ENCODE results near the gene GAS7. TPM values are rescaled to one million over a fixed set of nuclear protein-coding genes. Genes with fewer than 3 reads are reported as not detected.

Gene GAS7
- total RNA-seq, 5 donors from 2014 or later (not counting 1 experiment from before 2014, with no cell fraction given) = 0.93 to 10.5 (median 3.8) TPM

DNA sequence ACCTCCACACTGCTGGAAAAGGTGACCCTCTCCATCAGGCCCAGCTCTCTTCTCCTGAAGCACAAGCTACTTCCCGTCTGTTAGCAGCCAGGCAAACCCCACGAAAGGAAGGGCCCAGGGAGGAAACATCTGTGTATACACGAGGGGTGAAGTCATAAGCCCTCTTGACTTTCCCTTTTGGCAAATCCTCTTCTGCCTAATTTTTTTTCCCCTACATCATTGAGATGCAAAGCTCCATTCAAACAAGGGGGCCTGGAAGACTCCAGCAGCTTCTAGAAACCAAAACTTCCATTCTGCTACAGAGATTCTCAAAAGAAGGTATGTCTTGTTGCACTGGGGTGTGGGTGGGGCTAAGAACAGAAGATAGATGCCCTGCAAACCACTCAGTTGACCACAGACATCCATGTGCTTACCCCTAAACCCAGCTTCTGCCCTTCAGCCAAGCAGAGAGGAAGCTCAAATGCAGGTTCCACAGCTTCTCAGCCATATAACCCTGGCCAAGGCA, 147.8 kb downstream of the GAS7 start:
- no peak overlapping the region for H3K4me3 Mint-ChIP-seq
- H3K9me3 Mint-ChIP-seq = no peaks in the 10 kb centered on the region
- POLR2A ChIA-PET = interaction anchor here in 1 of 2 donors (1.1 kb wide), 1 partner anchor 27 kb away, joined by 4 read pairs; no protein-coding TSS in a partner anchor
- H3K27me3 Mint-ChIP-seq = no peaks in the 10 kb centered on the region
- Histone ChIP-seq H3K27me3 (replicated peaks in 1 of 2; ENCODE audit: control insufficient read depth in 2 of 2, extremely low read depth in 1 of 2, insufficient read depth in 2 of 2, low read length in 1 of 2) (no peaks in the 10 kb centered on the region), H3K9me3 (no peaks in the 10 kb centered on the region), H3K4me3 (ENCODE audit: control insufficient read depth in 1 of 2, extremely low read depth in 1 of 2, low read length in 1 of 2) (no peak overlapping the region), H3K36me3 (ENCODE audit: control insufficient read depth in 2 of 2, extremely low read depth in 1 of 2, insufficient read depth in 1 of 2, low read length in 1 of 2) (no peaks in the 10 kb centered on the region), H3K27ac (ENCODE audit: low read length) (no peak overlapping the region), H3K4me1 (ENCODE audit: control insufficient read depth in 1 of 2, extremely low read depth in 1 of 2, insufficient read depth in 2 of 2, low read length in 2 of 2) (peaks cover 0 to 26% of the 10 kb centered on the region in 2 experiments)
- peaks cover 6 to 29% (median 14%) of the 10 kb centered on the region in 3 donors for H3K4me1 Mint-ChIP-seq
- DNase-seq (peak in 1 of 35 experiments; percentile 16), ATAC-seq (replicated peaks in 1 of 4) (no peak)
- H3K36me3 Mint-ChIP-seq = no peaks in the 10 kb centered on the region
- WGBS (ENCODE audit: insufficient coverage) = 33% methylated on average over 1 of the region's 3 CpGs
- CTCF ChIA-PET = no interaction called here
- H3K27ac Mint-ChIP-seq = peak overlapping the region in 1 of 2 donors; percentile 11

- H3K4me1 ChIP-seq (ENCODE audit: control insufficient read depth in 1 of 2, extremely low read depth in 1 of 2, insufficient read depth in 2 of 2, low read length in 2 of 2) = peaks cover 0 to 26% of the 10 kb centered on the region in 2 experiments
Observed at GRCh38 chr17:10048629-10049350, 149.6 kb downstream of the GAS7 start.

GRCh38 chr17:10046786-10047785, 151.3 kb downstream of the GAS7 start:
- no peaks in the 10 kb centered on the region for H3K36me3 Mint-ChIP-seq
- H3K9me3 Mint-ChIP-seq = no peaks in the 10 kb centered on the region
- no peaks in the 10 kb centered on the region for H3K27me3 Mint-ChIP-seq
- Histone ChIP-seq H3K36me3 (ENCODE audit: control insufficient read depth in 2 of 2, extremely low read depth in 1 of 2, insufficient read depth in 1 of 2, low read length in 1 of 2) (no peaks in the 10 kb centered on the region), H3K4me1 (ENCODE audit: control insufficient read depth in 1 of 2, extremely low read depth in 1 of 2, insufficient read depth in 2 of 2, low read length in 2 of 2) (peaks cover 0 to 26% of the 10 kb centered on the region in 2 experiments), H3K4me3 (ENCODE audit: control insufficient read depth in 1 of 2, extremely low read depth in 1 of 2, low read length in 1 of 2) (no peak overlapping the region), H3K9me3 (no peaks in the 10 kb centered on the region), H3K27ac (ENCODE audit: low read length) (no peak overlapping the region), H3K27me3 (replicated peaks in 1 of 2; ENCODE audit: control insufficient read depth in 2 of 2, extremely low read depth in 1 of 2, insufficient read depth in 2 of 2, low read length in 1 of 2) (no peaks in the 10 kb centered on the region)
- H3K27ac Mint-ChIP-seq = no peak overlapping the region
- DNase-seq (peak in 1 of 35 experiments; percentile 29), ATAC-seq (replicated peaks in 1 of 4) (peak in 1 of 4 experiments; percentile 46)
- peaks cover 6 to 27% (median 14%) of the 10 kb centered on the region in 3 donors for H3K4me1 Mint-ChIP-seq
- 47% methylated on average over 6 of the region's 13 CpGs for WGBS (ENCODE audit: insufficient coverage)
- POLR2A ChIA-PET = no interaction called here
- CTCF ChIA-PET = no interaction called here
- H3K4me3 Mint-ChIP-seq = peak overlapping the region in 1 of 3 donors; percentile 4

More at GRCh38 chr17:10048629-10049350, 149.6 kb downstream of the GAS7 start:
- Mint-ChIP-seq H3K9me3 (no peaks in the 10 kb centered on the region), H3K4me1 (peaks cover 6 to 29% (median 14%) of the 10 kb centered on the region in 3 donors), H3K4me3 (no peak overlapping the region), H3K36me3 (no peaks in the 10 kb centered on the region), H3K27me3 (no peaks in the 10 kb centered on the region), H3K27ac (no peak overlapping the region)
- ATAC-seq (replicated peaks in 1 of 4) (no peak), DNase-seq (no peak)
- H3K27me3 ChIP-seq (replicated peaks in 1 of 2; ENCODE audit: control insufficient read depth in 2 of 2, extremely low read depth in 1 of 2, insufficient read depth in 2 of 2, low read length in 1 of 2) = no peaks in the 10 kb centered on the region
- CTCF ChIA-PET = interaction anchor here in 1 of 2 donors (0.7 kb wide), 1 partner anchor 114 kb away, joined by 4 read pairs; no protein-coding TSS in a partner anchor
- WGBS (ENCODE audit: insufficient coverage) = 98% methylated on average over 5 of the region's 7 CpGs
- POLR2A ChIA-PET = interaction anchor here in 1 of 2 donors (0.6 kb wide), 1 partner anchor 10 kb away, joined by 3 read pairs; no protein-coding TSS in a partner anchor
- H3K27ac ChIP-seq (ENCODE audit: low read length) = no peak overlapping the region
- H3K36me3 ChIP-seq (ENCODE audit: control insufficient read depth in 2 of 2, extremely low read depth in 1 of 2, insufficient read depth in 1 of 2, low read length in 1 of 2) = no peaks in the 10 kb centered on the region
- no peaks in the 10 kb centered on the region for H3K9me3 ChIP-seq
- H3K4me3 ChIP-seq (ENCODE audit: control insufficient read depth in 1 of 2, extremely low read depth in 1 of 2, low read length in 1 of 2) = no peak overlapping the region

GRCh38 chr17:10045871-10046658, 152.3 kb downstream of the GAS7 start:
- H3K36me3 ChIP-seq (ENCODE audit: control insufficient read depth in 2 of 2, extremely low read depth in 1 of 2, insufficient read depth in 1 of 2, low read length in 1 of 2) = no peaks in the 10 kb centered on the region
- no peaks in the 10 kb centered on the region for H3K9me3 Mint-ChIP-seq
- WGBS (ENCODE audit: insufficient coverage) = 81% methylated on average over 6 of the region's 17 CpGs
- no peak overlapping the region for H3K27ac ChIP-seq (ENCODE audit: low read length)
- ATAC-seq (replicated peaks in 1 of 4) (no peak), DNase-seq (no peak)
- H3K27me3 Mint-ChIP-seq = no peaks in the 10 kb centered on the region
- ChIA-PET CTCF (no interaction called here), POLR2A (no interaction called here)
- no peaks in the 10 kb centered on the region for H3K36me3 Mint-ChIP-seq
- H3K4me1 ChIP-seq (ENCODE audit: control insufficient read depth in 1 of 2, extremely low read depth in 1 of 2, insufficient read depth in 2 of 2, low read length in 2 of 2) = peaks cover 0 to 22% of the 10 kb centered on the region in 2 experiments
- no peaks in the 10 kb centered on the region for H3K27me3 ChIP-seq (replicated peaks in 1 of 2; ENCODE audit: control insufficient read depth in 2 of 2, extremely low read depth in 1 of 2, insufficient read depth in 2 of 2, low read length in 1 of 2)
- H3K4me1 Mint-ChIP-seq = peaks cover 6 to 22% (median 13%) of the 10 kb centered on the region in 3 donors
- no peak overlapping the region for H3K27ac Mint-ChIP-seq
- H3K4me3 ChIP-seq (ENCODE audit: control insufficient read depth in 1 of 2, extremely low read depth in 1 of 2, low read length in 1 of 2) = no peak overlapping the region
- H3K9me3 ChIP-seq = no peaks in the 10 kb centered on the region
- H3K4me3 Mint-ChIP-seq = no peak overlapping the region

- CTCF ChIA-PET = no interaction called here
- ATAC-seq (replicated peaks in 1 of 4) (no peak), DNase-seq (no peak)
- POLR2A ChIA-PET = no interaction called here
- Mint-ChIP-seq H3K4me3 (no peak overlapping the region), H3K9me3 (no peaks in the 10 kb centered on the region), H3K27me3 (peaks cover 0 to 2% of the 10 kb centered on the region in 2 donors), H3K4me1 (peaks cover 6 to 17% (median 10%) of the 10 kb centered on the region in 3 donors), H3K36me3 (no peaks in the 10 kb centered on the region), H3K27ac (no peak overlapping the region)
- no peaks in the 10 kb centered on the region for H3K9me3 ChIP-seq
- no peak overlapping the region for H3K4me3 ChIP-seq (ENCODE audit: control insufficient read depth in 1 of 2, extremely low read depth in 1 of 2, low read length in 1 of 2)
- H3K27me3 ChIP-seq (replicated peaks in 1 of 2; ENCODE audit: control insufficient read depth in 2 of 2, extremely low read depth in 1 of 2, insufficient read depth in 2 of 2, low read length in 1 of 2) = no peaks in the 10 kb centered on the region
- H3K4me1 ChIP-seq (ENCODE audit: control insufficient read depth in 1 of 2, extremely low read depth in 1 of 2, insufficient read depth in 2 of 2, low read length in 2 of 2) = peaks cover 0 to 12% of the 10 kb centered on the region in 2 experiments
- no peak overlapping the region for H3K27ac ChIP-seq (ENCODE audit: low read length)
- H3K36me3 ChIP-seq (ENCODE audit: control insufficient read depth in 2 of 2, extremely low read depth in 1 of 2, insufficient read depth in 1 of 2, low read length in 1 of 2) = no peaks in the 10 kb centered on the region
- 91% methylated on average over 9 of the region's 9 CpGs for WGBS (ENCODE audit: insufficient coverage)
Observed at GRCh38 chr17:10042589-10043244, 155.7 kb downstream of the GAS7 start.
